ENCODE data around the gene CDH13. TPM values are rescaled to one million over a fixed set of nuclear protein-coding genes. Genes with fewer than 3 reads are reported as not detected.

The CDH13 gene
- total and polyA plus RNA-seq, 9 of the 15 experiments (the other 6 are each of a cell fraction or from before 2014, with no cell fraction given), result 0.03 TPM; not detected in 8

DNA sequence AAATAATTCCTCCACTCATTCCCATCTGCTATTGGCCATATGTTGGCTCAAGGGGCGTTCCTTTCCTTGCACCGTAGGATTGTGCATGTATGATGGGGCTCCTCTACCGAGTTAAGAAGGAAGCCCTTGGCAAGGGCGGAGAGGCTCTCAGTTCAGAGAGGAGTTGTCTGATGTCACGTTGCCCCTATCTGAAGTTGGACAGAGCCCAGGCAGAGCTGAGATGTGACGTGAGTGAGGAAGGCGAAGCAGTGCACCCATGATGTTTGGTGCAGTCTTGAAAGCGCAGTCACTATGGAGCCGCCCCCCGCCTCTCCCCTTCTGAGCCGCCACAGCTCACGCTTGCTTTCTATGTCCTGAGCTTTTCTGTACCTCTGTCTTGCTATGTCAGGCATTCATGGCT lies 40.7 kb downstream of the CDH13 start (continued):
- TF ChIP-seq, protein P1, sequence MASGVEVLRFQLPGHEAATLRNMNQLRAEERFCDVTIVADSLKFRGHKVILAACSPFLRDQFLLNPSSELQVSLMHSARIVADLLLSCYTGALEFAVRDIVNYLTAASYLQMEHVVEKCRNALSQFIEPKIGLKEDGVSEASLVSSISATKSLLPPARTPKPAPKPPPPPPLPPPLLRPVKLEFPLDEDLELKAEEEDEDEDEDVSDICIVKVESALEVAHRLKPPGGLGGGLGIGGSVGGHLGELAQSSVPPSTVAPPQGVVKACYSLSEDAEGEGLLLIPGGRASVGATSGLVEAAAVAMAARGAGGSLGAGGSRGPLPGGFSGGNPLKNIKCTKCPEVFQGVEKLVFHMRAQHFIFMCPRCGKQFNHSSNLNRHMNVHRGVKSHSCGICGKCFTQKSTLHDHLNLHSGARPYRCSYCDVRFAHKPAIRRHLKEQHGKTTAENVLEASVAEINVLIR (CRISPR knock-in tag; IDR thresholded peaks at IDR 0.05), result no peak
- TF ChIP-seq ZNF507 (tag; conservative IDR thresholded peaks at IDR 0.05), result no peak
- TF ChIP-seq CTBP1 (IDR thresholded peaks at IDR 0.05; ENCODE audit: borderline replicate concordance), result no peak
- TF ChIP-seq, protein P2, sequence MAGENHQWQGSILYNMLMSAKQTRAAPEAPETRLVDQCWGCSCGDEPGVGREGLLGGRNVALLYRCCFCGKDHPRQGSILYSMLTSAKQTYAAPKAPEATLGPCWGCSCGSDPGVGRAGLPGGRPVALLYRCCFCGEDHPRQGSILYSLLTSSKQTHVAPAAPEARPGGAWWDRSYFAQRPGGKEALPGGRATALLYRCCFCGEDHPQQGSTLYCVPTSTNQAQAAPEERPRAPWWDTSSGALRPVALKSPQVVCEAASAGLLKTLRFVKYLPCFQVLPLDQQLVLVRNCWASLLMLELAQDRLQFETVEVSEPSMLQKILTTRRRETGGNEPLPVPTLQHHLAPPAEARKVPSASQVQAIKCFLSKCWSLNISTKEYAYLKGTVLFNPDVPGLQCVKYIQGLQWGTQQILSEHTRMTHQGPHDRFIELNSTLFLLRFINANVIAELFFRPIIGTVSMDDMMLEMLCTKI (IDR thresholded peaks at IDR 0.05; ENCODE audit: partially characterized antibody), result no peak
- no peak for TF ChIP-seq NR2C1 (IDR thresholded peaks at IDR 0.05)
- TF ChIP-seq NR2C1 (tag; IDR thresholded peaks at IDR 0.05), result no peak
- no peak for TF ChIP-seq ZNF57 (CRISPR knock-in tag; IDR thresholded peaks at IDR 0.05)
- TF ChIP-seq ZNF77 (CRISPR knock-in tag; IDR thresholded peaks at IDR 0.05), result no peak
- TF ChIP-seq SRSF1 (IDR thresholded peaks at IDR 0.05; ENCODE audit: low read depth, low read length), result no peak
- no peak for TF ChIP-seq HMG20A (CRISPR knock-in tag; conservative IDR thresholded peaks at IDR 0.05)
- TF ChIP-seq KAT8 (IDR thresholded peaks at IDR 0.05; ENCODE audit: low read depth), result no peak
- TF ChIP-seq PTRF (tag; IDR thresholded peaks at IDR 0.05), result no peak
- TF ChIP-seq, protein P3, sequence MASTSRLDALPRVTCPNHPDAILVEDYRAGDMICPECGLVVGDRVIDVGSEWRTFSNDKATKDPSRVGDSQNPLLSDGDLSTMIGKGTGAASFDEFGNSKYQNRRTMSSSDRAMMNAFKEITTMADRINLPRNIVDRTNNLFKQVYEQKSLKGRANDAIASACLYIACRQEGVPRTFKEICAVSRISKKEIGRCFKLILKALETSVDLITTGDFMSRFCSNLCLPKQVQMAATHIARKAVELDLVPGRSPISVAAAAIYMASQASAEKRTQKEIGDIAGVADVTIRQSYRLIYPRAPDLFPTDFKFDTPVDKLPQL (IDR thresholded peaks at IDR 0.05; ENCODE audit: extremely low read depth, insufficient read length), result no peak

Data from K562 (cell line).